ENCODE results near the gene BAIAP3. TPM values are rescaled to one million over a fixed set of nuclear protein-coding genes. Genes with fewer than 3 reads are reported as not detected.
A peak's percentile ranks its signal among the peaks of the same experiment; 100 is the strongest.

Gene BAIAP3
- total and polyA plus RNA-seq, 2 of the 8 experiments (the other 6 are each of a cell fraction or from before 2014, with no cell fraction given): 2.9 to 6.8 TPM

DNA sequence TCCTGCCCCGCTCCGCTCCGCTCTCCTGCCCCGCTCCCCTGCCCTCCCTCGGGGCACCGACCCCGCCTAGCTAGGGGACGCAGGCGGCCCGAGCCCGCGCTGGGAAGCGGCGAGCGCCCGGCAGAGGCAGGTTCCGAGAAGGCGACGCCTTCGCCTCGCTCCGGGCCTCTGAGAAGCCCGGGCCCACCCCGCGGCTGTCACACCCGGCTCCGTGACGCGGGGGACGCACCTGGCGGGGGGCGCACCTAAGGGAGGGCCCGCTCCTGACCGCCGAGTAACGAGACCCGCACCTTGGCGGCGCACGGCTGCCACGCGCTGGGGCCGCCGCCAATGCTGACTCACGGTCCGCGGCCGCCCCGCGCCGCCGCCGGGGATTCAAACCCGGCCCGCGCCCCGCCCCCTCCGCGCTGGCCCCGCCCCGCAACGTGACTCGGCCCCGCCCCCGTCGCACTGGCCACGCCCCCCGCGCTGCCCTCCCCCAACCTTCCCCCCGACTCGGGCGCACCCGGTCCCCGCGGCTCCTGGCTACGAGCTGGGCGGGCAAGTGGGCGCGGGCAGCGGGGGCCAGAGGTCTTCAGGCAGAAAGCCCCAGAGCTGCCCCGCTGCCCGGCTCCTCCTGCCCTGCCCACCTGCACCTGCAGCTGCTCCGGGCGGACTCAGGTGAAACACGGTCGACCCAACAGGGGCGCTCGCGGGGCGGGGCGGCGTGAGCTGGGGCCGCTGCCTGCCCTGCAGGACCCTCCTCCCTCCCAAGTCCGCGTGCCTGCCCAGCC, 46.0 kb downstream of the BAIAP3 start (continued):
- TF ChIP-seq, protein P1, sequence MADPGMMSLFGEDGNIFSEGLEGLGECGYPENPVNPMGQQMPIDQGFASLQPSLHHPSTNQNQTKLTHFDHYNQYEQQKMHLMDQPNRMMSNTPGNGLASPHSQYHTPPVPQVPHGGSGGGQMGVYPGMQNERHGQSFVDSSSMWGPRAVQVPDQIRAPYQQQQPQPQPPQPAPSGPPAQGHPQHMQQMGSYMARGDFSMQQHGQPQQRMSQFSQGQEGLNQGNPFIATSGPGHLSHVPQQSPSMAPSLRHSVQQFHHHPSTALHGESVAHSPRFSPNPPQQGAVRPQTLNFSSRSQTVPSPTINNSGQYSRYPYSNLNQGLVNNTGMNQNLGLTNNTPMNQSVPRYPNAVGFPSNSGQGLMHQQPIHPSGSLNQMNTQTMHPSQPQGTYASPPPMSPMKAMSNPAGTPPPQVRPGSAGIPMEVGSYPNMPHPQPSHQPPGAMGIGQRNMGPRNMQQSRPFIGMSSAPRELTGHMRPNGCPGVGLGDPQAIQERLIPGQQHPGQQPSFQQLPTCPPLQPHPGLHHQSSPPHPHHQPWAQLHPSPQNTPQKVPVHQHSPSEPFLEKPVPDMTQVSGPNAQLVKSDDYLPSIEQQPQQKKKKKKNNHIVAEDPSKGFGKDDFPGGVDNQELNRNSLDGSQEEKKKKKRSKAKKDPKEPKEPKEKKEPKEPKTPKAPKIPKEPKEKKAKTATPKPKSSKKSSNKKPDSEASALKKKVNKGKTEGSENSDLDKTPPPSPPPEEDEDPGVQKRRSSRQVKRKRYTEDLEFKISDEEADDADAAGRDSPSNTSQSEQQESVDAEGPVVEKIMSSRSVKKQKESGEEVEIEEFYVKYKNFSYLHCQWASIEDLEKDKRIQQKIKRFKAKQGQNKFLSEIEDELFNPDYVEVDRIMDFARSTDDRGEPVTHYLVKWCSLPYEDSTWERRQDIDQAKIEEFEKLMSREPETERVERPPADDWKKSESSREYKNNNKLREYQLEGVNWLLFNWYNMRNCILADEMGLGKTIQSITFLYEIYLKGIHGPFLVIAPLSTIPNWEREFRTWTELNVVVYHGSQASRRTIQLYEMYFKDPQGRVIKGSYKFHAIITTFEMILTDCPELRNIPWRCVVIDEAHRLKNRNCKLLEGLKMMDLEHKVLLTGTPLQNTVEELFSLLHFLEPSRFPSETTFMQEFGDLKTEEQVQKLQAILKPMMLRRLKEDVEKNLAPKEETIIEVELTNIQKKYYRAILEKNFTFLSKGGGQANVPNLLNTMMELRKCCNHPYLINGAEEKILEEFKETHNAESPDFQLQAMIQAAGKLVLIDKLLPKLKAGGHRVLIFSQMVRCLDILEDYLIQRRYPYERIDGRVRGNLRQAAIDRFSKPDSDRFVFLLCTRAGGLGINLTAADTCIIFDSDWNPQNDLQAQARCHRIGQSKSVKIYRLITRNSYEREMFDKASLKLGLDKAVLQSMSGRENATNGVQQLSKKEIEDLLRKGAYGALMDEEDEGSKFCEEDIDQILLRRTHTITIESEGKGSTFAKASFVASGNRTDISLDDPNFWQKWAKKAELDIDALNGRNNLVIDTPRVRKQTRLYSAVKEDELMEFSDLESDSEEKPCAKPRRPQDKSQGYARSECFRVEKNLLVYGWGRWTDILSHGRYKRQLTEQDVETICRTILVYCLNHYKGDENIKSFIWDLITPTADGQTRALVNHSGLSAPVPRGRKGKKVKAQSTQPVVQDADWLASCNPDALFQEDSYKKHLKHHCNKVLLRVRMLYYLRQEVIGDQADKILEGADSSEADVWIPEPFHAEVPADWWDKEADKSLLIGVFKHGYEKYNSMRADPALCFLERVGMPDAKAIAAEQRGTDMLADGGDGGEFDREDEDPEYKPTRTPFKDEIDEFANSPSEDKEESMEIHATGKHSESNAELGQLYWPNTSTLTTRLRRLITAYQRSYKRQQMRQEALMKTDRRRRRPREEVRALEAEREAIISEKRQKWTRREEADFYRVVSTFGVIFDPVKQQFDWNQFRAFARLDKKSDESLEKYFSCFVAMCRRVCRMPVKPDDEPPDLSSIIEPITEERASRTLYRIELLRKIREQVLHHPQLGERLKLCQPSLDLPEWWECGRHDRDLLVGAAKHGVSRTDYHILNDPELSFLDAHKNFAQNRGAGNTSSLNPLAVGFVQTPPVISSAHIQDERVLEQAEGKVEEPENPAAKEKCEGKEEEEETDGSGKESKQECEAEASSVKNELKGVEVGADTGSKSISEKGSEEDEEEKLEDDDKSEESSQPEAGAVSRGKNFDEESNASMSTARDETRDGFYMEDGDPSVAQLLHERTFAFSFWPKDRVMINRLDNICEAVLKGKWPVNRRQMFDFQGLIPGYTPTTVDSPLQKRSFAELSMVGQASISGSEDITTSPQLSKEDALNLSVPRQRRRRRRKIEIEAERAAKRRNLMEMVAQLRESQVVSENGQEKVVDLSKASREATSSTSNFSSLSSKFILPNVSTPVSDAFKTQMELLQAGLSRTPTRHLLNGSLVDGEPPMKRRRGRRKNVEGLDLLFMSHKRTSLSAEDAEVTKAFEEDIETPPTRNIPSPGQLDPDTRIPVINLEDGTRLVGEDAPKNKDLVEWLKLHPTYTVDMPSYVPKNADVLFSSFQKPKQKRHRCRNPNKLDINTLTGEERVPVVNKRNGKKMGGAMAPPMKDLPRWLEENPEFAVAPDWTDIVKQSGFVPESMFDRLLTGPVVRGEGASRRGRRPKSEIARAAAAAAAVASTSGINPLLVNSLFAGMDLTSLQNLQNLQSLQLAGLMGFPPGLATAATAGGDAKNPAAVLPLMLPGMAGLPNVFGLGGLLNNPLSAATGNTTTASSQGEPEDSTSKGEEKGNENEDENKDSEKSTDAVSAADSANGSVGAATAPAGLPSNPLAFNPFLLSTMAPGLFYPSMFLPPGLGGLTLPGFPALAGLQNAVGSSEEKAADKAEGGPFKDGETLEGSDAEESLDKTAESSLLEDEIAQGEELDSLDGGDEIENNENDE (IDR thresholded peaks at IDR 0.05; ENCODE audit: insufficient replicate concordance, low read length): no peak
- peak; percentile 83 for TF ChIP-seq PHF8 (conservative IDR thresholded peaks at IDR 0.05; ENCODE audit: low read depth, low read length)
- TF ChIP-seq KDM1A (IDR thresholded peaks at IDR 0.05; ENCODE audit: borderline replicate concordance, low read length): no peak
- TF ChIP-seq TBP (IDR thresholded peaks at IDR 0.05; ENCODE audit: low read depth, low read length): peak; percentile 46; the same call in 1 of the 2 replicates
- peak in 1 of 2 experiments; percentile 63; a peak in 1 of 3 replicates for TF ChIP-seq POLR2A (IDR thresholded peaks at IDR 0.05; ENCODE audit: control extremely low read depth in 1 of 2, low read depth in 2 of 2, low read length in 2 of 2)
- TF ChIP-seq, protein P2, sequence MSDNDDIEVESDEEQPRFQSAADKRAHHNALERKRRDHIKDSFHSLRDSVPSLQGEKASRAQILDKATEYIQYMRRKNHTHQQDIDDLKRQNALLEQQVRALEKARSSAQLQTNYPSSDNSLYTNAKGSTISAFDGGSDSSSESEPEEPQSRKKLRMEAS (IDR thresholded peaks at IDR 0.05): peak; percentile 62
- no peak for TF ChIP-seq CHD2 (IDR thresholded peaks at IDR 0.05; ENCODE audit: low read length)
- no peak for TF ChIP-seq EGR1 (IDR thresholded peaks at IDR 0.05; ENCODE audit: borderline replicate concordance, low read depth, low read length)
- TF ChIP-seq, protein P3, sequence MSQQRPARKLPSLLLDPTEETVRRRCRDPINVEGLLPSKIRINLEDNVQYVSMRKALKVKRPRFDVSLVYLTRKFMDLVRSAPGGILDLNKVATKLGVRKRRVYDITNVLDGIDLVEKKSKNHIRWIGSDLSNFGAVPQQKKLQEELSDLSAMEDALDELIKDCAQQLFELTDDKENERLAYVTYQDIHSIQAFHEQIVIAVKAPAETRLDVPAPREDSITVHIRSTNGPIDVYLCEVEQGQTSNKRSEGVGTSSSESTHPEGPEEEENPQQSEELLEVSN (IDR thresholded peaks at IDR 0.05): peak; percentile 16
